ENCODE measurements around the gene CSTF1. TPM values are rescaled to one million over a fixed set of nuclear protein-coding genes. Genes with fewer than 3 reads are reported as not detected.

Gene CSTF1
- total and polyA plus RNA-seq, 2 of the 4 experiments (the other 2 are of a cell fraction) = 48.8 to 105 TPM

DNA sequence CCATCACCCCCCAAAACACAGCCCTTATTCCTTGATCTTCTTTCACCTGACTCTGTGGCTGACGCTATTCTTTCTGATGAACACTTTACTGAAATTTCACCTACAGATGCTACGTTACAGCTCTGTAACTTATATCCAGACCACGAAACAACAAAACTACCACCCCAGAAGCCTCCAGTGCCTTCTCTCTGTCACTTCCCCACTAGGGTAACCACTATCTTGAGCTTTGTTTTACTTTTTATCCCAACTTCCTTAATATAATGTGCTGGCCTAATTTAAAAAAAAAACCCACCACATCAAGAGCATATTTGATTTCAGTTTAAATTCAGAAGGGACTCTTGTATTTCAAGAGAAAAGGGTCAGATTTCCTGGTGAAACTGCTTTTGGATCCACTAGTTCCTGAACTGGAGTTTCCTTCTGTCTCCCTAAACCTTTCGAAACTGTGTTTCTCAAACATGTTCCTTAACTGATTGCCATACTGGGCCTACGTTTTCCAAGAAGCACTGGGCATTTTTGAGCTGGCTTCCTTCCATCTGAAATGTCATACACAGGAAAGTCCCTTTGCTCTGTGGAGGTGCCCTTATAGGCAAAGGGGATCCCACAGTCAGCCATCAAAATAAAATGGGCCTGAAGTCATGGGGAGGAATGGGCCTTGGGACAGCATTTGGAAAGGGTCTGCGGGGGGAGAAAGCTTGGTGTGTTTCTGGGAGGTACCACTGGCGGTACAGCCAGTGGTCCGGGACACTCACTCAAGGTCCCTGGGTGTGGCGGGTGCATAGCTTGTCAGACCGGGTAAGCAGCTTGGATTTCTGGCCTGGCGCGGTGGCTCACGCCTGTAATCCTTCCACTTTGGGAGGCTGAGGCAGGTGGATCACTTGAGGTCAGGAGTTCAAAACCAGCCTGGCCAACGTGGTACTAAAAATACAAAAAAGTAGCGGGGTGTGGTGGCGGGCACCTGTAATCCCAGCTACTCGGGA lies 50.2 kb downstream of the CSTF1 start:
- CTCF ChIA-PET = no interaction called here
- no TSS peak for BruUV-seq (replicated peaks)
- H3K27ac ChIP-seq (ENCODE audit: insufficient read depth, low read length) = peak overlapping the region; percentile 99
- no peak overlapping the region for H2AFZ ChIP-seq (replicated peaks; ENCODE audit: low read length, poor library complexity)
- H4K5ac ChIP-seq (ENCODE audit: low read depth, low read length) = peak overlapping the region; percentile 93
- H3K4me2 ChIP-seq (ENCODE audit: low read depth, low read length) = no peak overlapping the region
- peaks cover 20% of the 10 kb centered on the region for H3K9me1 ChIP-seq (ENCODE audit: insufficient read depth, low read length)
- TF ChIP-seq MAFK (IDR thresholded peaks at IDR 0.05; ENCODE audit: low read depth, low read length) (no peak), RCOR1 (IDR thresholded peaks at IDR 0.05; ENCODE audit: insufficient replicate concordance, low read length) (no peak), MXI1 (IDR thresholded peaks at IDR 0.05; ENCODE audit: borderline replicate concordance, low read depth, low read length) (no peak), BHLHE40 (IDR thresholded peaks at IDR 0.05; ENCODE audit: low read depth, low read length) (no peak), SMC3 (IDR thresholded peaks at IDR 0.05; ENCODE audit: low read depth, low read length) (no peak), CHD1 (IDR thresholded peaks at IDR 0.05; ENCODE audit: low read depth, low read length) (no peak), RAD21 (IDR thresholded peaks at IDR 0.05; ENCODE audit: low read length) (no peak), CTCF (conservative IDR thresholded peaks at IDR 0.05; ENCODE audit: low read depth, low read length) (no peak), MAZ (IDR thresholded peaks at IDR 0.05; ENCODE audit: borderline replicate concordance, low read depth, low read length) (no peak), FOS (IDR thresholded peaks at IDR 0.05; ENCODE audit: low read depth, low read length) (no peak), POLR2A (IDR thresholded peaks at IDR 0.05; ENCODE audit: low read depth, low read length) (no peak; the same call in 1 of the 2 replicates), CEBPB (IDR thresholded peaks at IDR 0.05; ENCODE audit: low read depth, low read length) (no peak)
- in situ Hi-C loops (cut with MboI; ENCODE audit: low sequenced_read_pairs) = no loop called here
- intact Hi-C loops (cut with micrococcal nuclease) = no loop called here
- H2BK5ac ChIP-seq (ENCODE audit: low read depth, low read length, poor library complexity, severe bottlenecking) = peak overlapping the region; percentile 91
- dilution Hi-C loops (cut with HindIII; ENCODE audit: low sequenced_read_pairs, unreplicated experiment) = no loop called here
- H3K4me1 ChIP-seq (ENCODE audit: control insufficient read depth, insufficient read depth, low read length) = peaks cover 33% of the 10 kb centered on the region
- ATAC-seq (ENCODE audit: low read depth) = no peak
- peak overlapping the region; percentile 18 for H3K56ac ChIP-seq (ENCODE audit: extremely low read depth, insufficient read depth, low read length)
- peak overlapping the region; percentile 94 for H2BK15ac ChIP-seq (ENCODE audit: low read depth, low read length)
- peak; percentile 46 for DNase-seq
- peak overlapping the region; percentile 74 for H2AK9ac ChIP-seq (replicated peaks; ENCODE audit: low read depth, low read length, poor library complexity)
- H3K36me3 ChIP-seq (ENCODE audit: control insufficient read depth, insufficient read depth, low read length) = peaks cover 10% of the 10 kb centered on the region; the same call in 1 of the 2 replicates
- no peaks in the 10 kb centered on the region for H3K27me3 ChIP-seq (ENCODE audit: control insufficient read depth, insufficient read depth, low read length)
- peak overlapping the region; percentile 5 for H3K9ac ChIP-seq (ENCODE audit: low read depth, low read length)
- H3K18ac ChIP-seq (ENCODE audit: low read depth, low read length) = peak overlapping the region; percentile 95
- no peaks in the 10 kb centered on the region for H4K20me1 ChIP-seq (ENCODE audit: insufficient read depth, low read length)
- H3K4me3 ChIP-seq (ENCODE audit: insufficient read depth, low read depth, low read length) = no peak overlapping the region
- peaks cover 9 to 40% of the 10 kb centered on the region in 2 experiments; a peak in 3 of 4 replicates for H3K79me1 ChIP-seq (ENCODE audit: low read depth in 1 of 2, low read length in 2 of 2)
- peak overlapping the region; percentile 97 for H2BK20ac ChIP-seq (ENCODE audit: low read depth, low read length)
- H4K8ac ChIP-seq (ENCODE audit: low read depth in 2 of 2, low read length in 2 of 2) = peak overlapping the region; percentile 90 to 98
- peak overlapping the region; percentile 97 for H4K91ac ChIP-seq (ENCODE audit: insufficient read depth, low read depth, low read length)
- 98% methylated on average over 9 of the region's 17 CpGs; no CpG with 5 or more reads in 1 of the 2 experiments for WGBS, 2 experiments (ENCODE audit: extremely low coverage in 2 of 2, insufficient read length in 1 of 2)
- H3K4ac ChIP-seq (ENCODE audit: low read depth, low read length) = peak overlapping the region; percentile 93
- POLR2A ChIA-PET (ENCODE audit: unreplicated experiment) = interaction anchor here (0.9 to 1.0 kb wide), 2 partner anchors 26 to 30 kb away, joined by 3 to 6 read pairs; partner anchors contain the start of gene CASS4
- no peaks in the 10 kb centered on the region for H3K9me3 ChIP-seq (ENCODE audit: control insufficient read depth, insufficient read depth, low read length)
- peak overlapping the region; percentile 99 for H2BK120ac ChIP-seq (ENCODE audit: low read depth, low read length)
- H2AK5ac ChIP-seq (ENCODE audit: low read depth, low read length) = peak overlapping the region; percentile 88
- H3K14ac ChIP-seq (replicated peaks; ENCODE audit: low read depth, low read length) = peak overlapping the region; percentile 90
- H3K23ac ChIP-seq (ENCODE audit: low read depth, low read length) = peak overlapping the region; percentile 93
